H1 (cell line): Measurements from ENCODE around the gene BARHL1. TPM values are rescaled to one million over a fixed set of nuclear protein-coding genes. Genes with fewer than 3 reads are reported as not detected.

ENCODE experiments used
- ATF3 ChIP-seq: IDR thresholded peaks from 2 replicates; pipeline ENCODE4 v1.6.1; 2011; ENCODE audit warnings: low read depth, mild to moderate bottlenecking, low read length; ENCODE audit not compliant: insufficient read depth
- CHD7 ChIP-seq: fragments of 300-600 bp; sonication (generic); IDR thresholded peaks from 2 replicates; pipeline ENCODE4 v1.7.1; 2012; ENCODE audit warnings: low read length, moderate library complexity, mild to moderate bottlenecking, inconsistent platforms; ENCODE audit not compliant: insufficient replicate concordance
- E2F6 ChIP-seq: IDR thresholded peaks from 2 replicates; pipeline ENCODE4 v1.6.1; 2012; ENCODE audit warnings: inconsistent platforms
- EZH2 ChIP-seq: fragments of 200-600 bp; sonication (generic); IDR thresholded peaks from 2 replicates; pipeline ENCODE4 v1.7.1; 2012; ENCODE audit warnings: low read depth, mild to moderate bottlenecking, moderate library complexity, low read length, inconsistent platforms; ENCODE audit not compliant: severe bottlenecking
- KDM5A ChIP-seq: fragments of 200-600 bp; IDR thresholded peaks from 2 replicates; pipeline ENCODE4 v1.7.1; 2012; ENCODE audit warnings: mild to moderate bottlenecking, low read length, inconsistent platforms, mixed read lengths
- NANOG ChIP-seq: IDR thresholded peaks from 2 replicates; pipeline ENCODE4 v1.6.1; 2011; ENCODE audit warnings: low read length, low read depth, mild to moderate bottlenecking, inconsistent platforms; ENCODE audit not compliant: insufficient read depth, poor library complexity, severe bottlenecking
- SP4 ChIP-seq: IDR thresholded peaks from 2 replicates; pipeline ENCODE4 v1.6.1; 2012; ENCODE audit warnings: low read length, inconsistent platforms
- SUZ12 ChIP-seq: fragments of 200-600 bp; sonication (generic); IDR thresholded peaks from 2 replicates; pipeline ENCODE4 v1.6.1; 2012; ENCODE audit warnings: mild to moderate bottlenecking, inconsistent platforms, low read length, moderate library complexity, mixed read lengths
- TAF1 ChIP-seq: IDR thresholded peaks from 2 replicates; pipeline ENCODE4 v1.6.1; 2011; ENCODE audit warnings: mild to moderate bottlenecking, low read depth, low read length
- ZNF274 ChIP-seq: IDR thresholded peaks from 2 replicates; pipeline ENCODE4 v1.7.0; 2012; ENCODE audit warnings: low read length, borderline replicate concordance; ENCODE audit errors: extremely low read depth
- polyA plus RNA-seq, 7 experiments: library from polyadenylated mRNA; depleted of rRNA in 3 of 7; stranded (reverse) in 5 of 7; unstranded in 2 of 7; fragments of >200 nt in 5 of 7; fragments of 200-250 nt in 2 of 7; gene quantifications; 1 replicate in 5 of 7; 2 replicates in 1 of 7; 4 replicates in 1 of 7; pipeline versions ENCODE4 v1.2.1 to v1.2.3, GENCODE V29; 2011 to 2013; ENCODE audit warnings: missing spikeins in 2 of 7, mixed read lengths in 2 of 7
- total RNA-seq: library from RNA; stranded (reverse); fragmentation: NEBNext Ultra II Directional; extraction: Animal tissue kit (Norgen Biotek cat#: 25700); gene quantifications from 2 replicates; pipeline ENCODE4 v1.2.1, GENCODE V29; 2021

BARHL1 gene
- total and polyA plus RNA-seq, 2 of the 8 experiments (the other 6 are each of a cell fraction or from before 2014, with no cell fraction given), result not detected

GRCh38 chr9:132628746-132629145, 46.3 kb downstream of the BARHL1 start (continued):
- no peak for TF ChIP-seq CHD7
- no peak for TF ChIP-seq E2F6
- no peak for TF ChIP-seq TAF1
- TF ChIP-seq NANOG, result no peak
- TF ChIP-seq SP4, result no peak
- TF ChIP-seq ATF3, result no peak
- TF ChIP-seq SUZ12, result no peak
- no peak for TF ChIP-seq EZH2
- TF ChIP-seq ZNF274, result no peak
- TF ChIP-seq KDM5A, result no peak
